ENCODE measurements around the gene SCYL3.

GRCh38 chr1:169824153-169824552 is 69.5 kb downstream of the SCYL3 start:
- TF ChIP-seq, protein P1, sequence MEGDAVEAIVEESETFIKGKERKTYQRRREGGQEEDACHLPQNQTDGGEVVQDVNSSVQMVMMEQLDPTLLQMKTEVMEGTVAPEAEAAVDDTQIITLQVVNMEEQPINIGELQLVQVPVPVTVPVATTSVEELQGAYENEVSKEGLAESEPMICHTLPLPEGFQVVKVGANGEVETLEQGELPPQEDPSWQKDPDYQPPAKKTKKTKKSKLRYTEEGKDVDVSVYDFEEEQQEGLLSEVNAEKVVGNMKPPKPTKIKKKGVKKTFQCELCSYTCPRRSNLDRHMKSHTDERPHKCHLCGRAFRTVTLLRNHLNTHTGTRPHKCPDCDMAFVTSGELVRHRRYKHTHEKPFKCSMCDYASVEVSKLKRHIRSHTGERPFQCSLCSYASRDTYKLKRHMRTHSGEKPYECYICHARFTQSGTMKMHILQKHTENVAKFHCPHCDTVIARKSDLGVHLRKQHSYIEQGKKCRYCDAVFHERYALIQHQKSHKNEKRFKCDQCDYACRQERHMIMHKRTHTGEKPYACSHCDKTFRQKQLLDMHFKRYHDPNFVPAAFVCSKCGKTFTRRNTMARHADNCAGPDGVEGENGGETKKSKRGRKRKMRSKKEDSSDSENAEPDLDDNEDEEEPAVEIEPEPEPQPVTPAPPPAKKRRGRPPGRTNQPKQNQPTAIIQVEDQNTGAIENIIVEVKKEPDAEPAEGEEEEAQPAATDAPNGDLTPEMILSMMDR (IDR thresholded peaks at IDR 0.05): no peak
- TF ChIP-seq POLR2A (IDR thresholded peaks at IDR 0.05): no peak

Measured in right lobe of liver (tissue), 4 donors.